ENCODE data around the gene TMEM244. TPM values are rescaled to one million over a fixed set of nuclear protein-coding genes. Genes with fewer than 3 reads are reported as not detected.

TMEM244 gene
- total RNA-seq, 1 donor from 2014 or later, result not detected

GRCh38 chr6:129875610-129876520, 14.8 kb upstream of the TMEM244 start:
- no peaks in the 10 kb centered on the region for H3K4me1 Mint-ChIP-seq
- H3K27ac Mint-ChIP-seq (ENCODE audit: unreplicated experiment), result no peak overlapping the region
- no peaks in the 10 kb centered on the region for H3K27me3 Mint-ChIP-seq (ENCODE audit: low read depth)
- peaks cover 9% of the 10 kb centered on the region for H3K9me3 Mint-ChIP-seq
- no peak overlapping the region for H3K4me3 Mint-ChIP-seq
- DNase-seq (ENCODE audit: low read depth, low spot score), result no peak
- peaks cover 2% of the 10 kb centered on the region for H3K36me3 Mint-ChIP-seq (ENCODE audit: low read depth)
- TF ChIP-seq, protein P1, sequence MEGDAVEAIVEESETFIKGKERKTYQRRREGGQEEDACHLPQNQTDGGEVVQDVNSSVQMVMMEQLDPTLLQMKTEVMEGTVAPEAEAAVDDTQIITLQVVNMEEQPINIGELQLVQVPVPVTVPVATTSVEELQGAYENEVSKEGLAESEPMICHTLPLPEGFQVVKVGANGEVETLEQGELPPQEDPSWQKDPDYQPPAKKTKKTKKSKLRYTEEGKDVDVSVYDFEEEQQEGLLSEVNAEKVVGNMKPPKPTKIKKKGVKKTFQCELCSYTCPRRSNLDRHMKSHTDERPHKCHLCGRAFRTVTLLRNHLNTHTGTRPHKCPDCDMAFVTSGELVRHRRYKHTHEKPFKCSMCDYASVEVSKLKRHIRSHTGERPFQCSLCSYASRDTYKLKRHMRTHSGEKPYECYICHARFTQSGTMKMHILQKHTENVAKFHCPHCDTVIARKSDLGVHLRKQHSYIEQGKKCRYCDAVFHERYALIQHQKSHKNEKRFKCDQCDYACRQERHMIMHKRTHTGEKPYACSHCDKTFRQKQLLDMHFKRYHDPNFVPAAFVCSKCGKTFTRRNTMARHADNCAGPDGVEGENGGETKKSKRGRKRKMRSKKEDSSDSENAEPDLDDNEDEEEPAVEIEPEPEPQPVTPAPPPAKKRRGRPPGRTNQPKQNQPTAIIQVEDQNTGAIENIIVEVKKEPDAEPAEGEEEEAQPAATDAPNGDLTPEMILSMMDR (conservative IDR thresholded peaks at IDR 0.05), result no peak

DNA sequence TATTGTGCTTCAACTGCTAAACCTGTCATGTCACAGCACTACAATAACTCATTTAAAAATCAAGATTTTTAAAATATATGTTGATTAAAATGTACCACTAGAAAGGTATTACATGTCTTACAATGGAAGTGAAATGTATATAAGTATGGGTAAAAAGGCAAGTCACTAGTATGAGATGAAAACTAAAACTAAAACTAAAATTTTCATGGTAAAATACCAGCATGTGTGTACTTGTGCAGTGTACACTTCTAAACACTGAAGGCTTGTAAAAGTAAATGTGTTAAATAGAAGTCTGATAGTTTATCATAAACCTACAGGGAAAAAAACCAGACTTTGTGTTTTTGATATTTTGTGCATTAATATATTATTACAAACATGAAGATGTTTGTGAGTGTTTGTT, 13.7 kb upstream of the TMEM244 start:
- no peak overlapping the region for H3K27ac Mint-ChIP-seq (ENCODE audit: unreplicated experiment)
- no peaks in the 10 kb centered on the region for H3K27me3 Mint-ChIP-seq (ENCODE audit: low read depth)
- TF ChIP-seq, protein P1 (conservative IDR thresholded peaks at IDR 0.05), result no peak
- no peak for DNase-seq (ENCODE audit: low read depth, low spot score)
- H3K4me1 Mint-ChIP-seq, result no peaks in the 10 kb centered on the region
- no peak overlapping the region for H3K4me3 Mint-ChIP-seq
- H3K9me3 Mint-ChIP-seq, result peaks cover 3% of the 10 kb centered on the region
- peaks cover 2% of the 10 kb centered on the region for H3K36me3 Mint-ChIP-seq (ENCODE audit: low read depth)

GRCh38 chr6:129872586-129872985, 11.5 kb upstream of the TMEM244 start:
- no peak for DNase-seq (ENCODE audit: low read depth, low spot score)
- TF ChIP-seq, protein P1 (conservative IDR thresholded peaks at IDR 0.05), result no peak
- Mint-ChIP-seq H3K4me1 (no peaks in the 10 kb centered on the region), H3K27me3 (ENCODE audit: low read depth) (no peaks in the 10 kb centered on the region), H3K27ac (ENCODE audit: unreplicated experiment) (no peak overlapping the region), H3K36me3 (ENCODE audit: low read depth) (peaks cover 2% of the 10 kb centered on the region), H3K4me3 (no peak overlapping the region), H3K9me3 (no peaks in the 10 kb centered on the region)

GRCh38 chr6:129871221-129871620, 10.1 kb upstream of the TMEM244 start:
- no peak overlapping the region for H3K4me3 Mint-ChIP-seq
- H3K27me3 Mint-ChIP-seq (ENCODE audit: low read depth), result no peaks in the 10 kb centered on the region
- peaks cover 5% of the 10 kb centered on the region for H3K4me1 Mint-ChIP-seq
- TF ChIP-seq, protein P1 (conservative IDR thresholded peaks at IDR 0.05), result no peak
- H3K9me3 Mint-ChIP-seq, result no peaks in the 10 kb centered on the region
- no peaks in the 10 kb centered on the region for H3K36me3 Mint-ChIP-seq (ENCODE audit: low read depth)
- no peak overlapping the region for H3K27ac Mint-ChIP-seq (ENCODE audit: unreplicated experiment)
- no peak for DNase-seq (ENCODE audit: low read depth, low spot score)

DNA sequence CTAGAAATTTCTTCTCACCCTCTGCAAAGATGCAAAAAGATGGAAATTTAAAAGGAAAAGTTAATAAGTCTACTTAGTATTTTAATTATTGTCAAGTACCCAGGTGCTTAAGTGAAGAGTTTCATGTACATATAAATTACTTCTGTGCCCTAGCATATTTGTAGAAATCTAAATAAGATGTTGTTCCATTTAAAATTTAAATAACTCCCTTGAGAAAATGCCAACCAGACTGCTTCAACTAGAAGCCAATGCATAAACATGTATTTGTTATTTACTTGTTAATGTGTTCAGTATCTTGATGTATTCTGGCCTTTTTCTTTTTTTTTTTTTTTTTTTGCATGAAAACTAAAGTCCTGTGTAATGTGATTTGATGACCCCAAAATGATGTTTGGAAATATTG, 6.3 kb upstream of the TMEM244 start:
- Mint-ChIP-seq H3K36me3 (ENCODE audit: low read depth) (no peaks in the 10 kb centered on the region), H3K27me3 (ENCODE audit: low read depth) (no peaks in the 10 kb centered on the region), H3K4me3 (no peak overlapping the region), H3K4me1 (peaks cover 8% of the 10 kb centered on the region), H3K9me3 (no peaks in the 10 kb centered on the region), H3K27ac (ENCODE audit: unreplicated experiment) (no peak overlapping the region)
- TF ChIP-seq, protein P1 (conservative IDR thresholded peaks at IDR 0.05), result no peak
- DNase-seq (ENCODE audit: low read depth, low spot score), result no peak
